ENCODE data around the gene CAPN14. TPM values are rescaled to one million over a fixed set of nuclear protein-coding genes. Genes with fewer than 3 reads are reported as not detected.

The CAPN14 gene
- polyA plus RNA-seq, 1 of the 3 experiments (the other 2 are of a cell fraction) = 0.08 TPM

DNA sequence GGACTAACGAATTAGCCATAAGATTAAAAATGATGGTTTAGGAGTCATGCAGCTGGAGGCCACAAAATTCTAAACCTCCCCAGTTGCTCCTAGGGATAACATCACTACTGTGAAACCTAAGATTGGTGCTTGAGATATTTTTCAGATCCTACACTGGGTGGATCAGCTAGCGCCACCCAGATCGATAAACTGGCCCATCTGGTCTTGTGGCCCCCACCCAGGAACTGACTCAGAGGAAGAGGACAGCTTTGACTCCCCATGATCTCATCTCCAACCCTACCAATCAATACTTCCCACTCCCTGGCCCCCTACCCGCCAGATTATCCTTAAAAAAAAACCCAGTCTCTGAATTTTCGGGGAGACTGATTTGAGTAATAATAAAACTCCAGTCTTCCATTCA lies 84.5 kb downstream of the CAPN14 start:
- no peaks in the 10 kb centered on the region for H3K9me3 ChIP-seq
- CTCF ChIA-PET = interaction anchor here (1.1 to 14.0 kb wide), 6 partner anchors 11 to 425 kb away, joined by 3 to 168 read pairs (median 10); no protein-coding TSS in a partner anchor

DNA sequence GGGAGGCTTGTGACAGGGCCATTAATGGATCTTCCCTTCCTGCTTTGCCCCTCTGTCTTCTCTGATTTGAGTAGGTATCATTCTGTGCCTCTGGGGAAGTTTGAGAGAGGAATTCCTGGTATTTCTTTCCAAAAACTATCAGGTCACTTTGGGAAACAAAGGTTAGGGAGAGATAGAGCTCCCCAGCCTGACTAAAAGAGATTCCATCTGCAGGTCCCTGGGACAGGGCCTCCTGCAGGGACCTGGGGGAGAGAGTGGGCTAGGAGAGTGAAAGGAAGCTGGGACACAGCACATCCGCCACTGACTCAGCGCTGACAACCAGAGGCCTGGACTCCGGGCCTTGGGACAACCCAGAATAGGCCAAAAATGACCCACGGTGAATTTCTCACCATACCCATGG lies 85.4 kb downstream of the CAPN14 start:
- peaks cover 0 to 35% of the 10 kb centered on the region in 2 experiments; a peak in 2 of 4 replicates for H3K4me1 ChIP-seq (ENCODE audit: control insufficient read depth in 1 of 2, insufficient read depth in 2 of 2, low read depth in 1 of 2, low read length in 1 of 2)
- no peak overlapping the region for H3K4me3 ChIP-seq (ENCODE audit: low read depth in 2 of 2, low read length in 1 of 2)
- WGBS (ENCODE audit: low lambda C conversion rate) = 33% methylated on average over 4 of the region's 4 CpGs
- H3K27me3 ChIP-seq (ENCODE audit: insufficient read depth) = peaks cover 30% of the 10 kb centered on the region
- no peaks in the 10 kb centered on the region for H3K9me3 ChIP-seq
- no peaks in the 10 kb centered on the region for H3K79me2 ChIP-seq (ENCODE audit: insufficient read depth)
- no peaks in the 10 kb centered on the region for H3K36me3 ChIP-seq (replicated peaks in 1 of 2; ENCODE audit: control insufficient read depth in 1 of 2, insufficient read depth in 2 of 2, low read length in 1 of 2)
- no peak for DNase-seq
- no peak overlapping the region for H2AFZ ChIP-seq (ENCODE audit: low read depth)
- H3K27ac ChIP-seq (ENCODE audit: low read depth in 2 of 2, low read length in 1 of 2) = no peak overlapping the region
- no peaks in the 10 kb centered on the region for H3F3A ChIP-seq (replicated peaks; ENCODE audit: insufficient read depth)
- H3K4me2 ChIP-seq = no peak overlapping the region
- no peaks in the 10 kb centered on the region for H4K20me1 ChIP-seq (ENCODE audit: insufficient read depth)
- H3K9me2 ChIP-seq = no peaks in the 10 kb centered on the region
- TF ChIP-seq GATA2 (CRISPR knock-in tag; IDR thresholded peaks at IDR 0.05) (no peak), NRF1 (IDR thresholded peaks at IDR 0.05; ENCODE audit: low read depth, low read length) (no peak), GABPA (IDR thresholded peaks at IDR 0.05; ENCODE audit: low read depth) (no peak), FOSL2 (IDR thresholded peaks at IDR 0.05; ENCODE audit: borderline replicate concordance, low read depth) (no peak), FOXM1 (IDR thresholded peaks at IDR 0.05; ENCODE audit: low read depth) (no peak), EP300 (IDR thresholded peaks at IDR 0.05; ENCODE audit: borderline replicate concordance in 1 of 2, low read depth in 1 of 2, low read length in 1 of 2) (no peak), ELF1 (IDR thresholded peaks at IDR 0.05) (no peak), MXI1 (IDR thresholded peaks at IDR 0.05; ENCODE audit: low read depth, low read length) (no peak), EZH2phosphoT487 (IDR thresholded peaks at IDR 0.05; ENCODE audit: borderline replicate concordance, low read depth) (no peak), POLR2AphosphoS5 (IDR thresholded peaks at IDR 0.05; ENCODE audit: low read depth, low read length) (no peak)
- TF ChIP-seq, protein P1, sequence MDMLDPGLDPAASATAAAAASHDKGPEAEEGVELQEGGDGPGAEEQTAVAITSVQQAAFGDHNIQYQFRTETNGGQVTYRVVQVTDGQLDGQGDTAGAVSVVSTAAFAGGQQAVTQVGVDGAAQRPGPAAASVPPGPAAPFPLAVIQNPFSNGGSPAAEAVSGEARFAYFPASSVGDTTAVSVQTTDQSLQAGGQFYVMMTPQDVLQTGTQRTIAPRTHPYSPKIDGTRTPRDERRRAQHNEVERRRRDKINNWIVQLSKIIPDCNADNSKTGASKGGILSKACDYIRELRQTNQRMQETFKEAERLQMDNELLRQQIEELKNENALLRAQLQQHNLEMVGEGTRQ (IDR thresholded peaks at IDR 0.05; ENCODE audit: borderline replicate concordance, low read depth, low read length) = no peak
- no peak overlapping the region for H3K9ac ChIP-seq
- ChIA-PET POLR2A (no interaction called here), CTCF (interaction anchor here (0.6 to 14.0 kb wide), 6 partner anchors 38 to 418 kb away, joined by 3 to 168 read pairs (median 10); no protein-coding TSS in a partner anchor)

More for the DNA sequence above, 84.5 kb downstream of the CAPN14 start:
- H2AFZ ChIP-seq (ENCODE audit: low read depth) = no peak overlapping the region
- no peak overlapping the region for H3K4me2 ChIP-seq
- peaks cover 0 to 41% of the 10 kb centered on the region in 2 experiments; a peak in 2 of 4 replicates for H3K4me1 ChIP-seq (ENCODE audit: control insufficient read depth in 1 of 2, insufficient read depth in 2 of 2, low read depth in 1 of 2, low read length in 1 of 2)
- H3K4me3 ChIP-seq (ENCODE audit: low read depth in 2 of 2, low read length in 1 of 2) = no peak overlapping the region
- POLR2A ChIA-PET = no interaction called here
- no peaks in the 10 kb centered on the region for H4K20me1 ChIP-seq (ENCODE audit: insufficient read depth)
- 62% methylated on average over 5 of the region's 5 CpGs for WGBS (ENCODE audit: low lambda C conversion rate)
- peaks cover 39% of the 10 kb centered on the region for H3K27me3 ChIP-seq (ENCODE audit: insufficient read depth)
- no peak overlapping the region for H3K9ac ChIP-seq
- H3K36me3 ChIP-seq (replicated peaks in 1 of 2; ENCODE audit: control insufficient read depth in 1 of 2, insufficient read depth in 2 of 2, low read length in 1 of 2) = no peaks in the 10 kb centered on the region
- no peak overlapping the region for H3K27ac ChIP-seq (ENCODE audit: low read depth in 2 of 2, low read length in 1 of 2)
- TF ChIP-seq FOXJ3 (CRISPR knock-in tag; IDR thresholded peaks at IDR 0.05) (no peak), GABPA (IDR thresholded peaks at IDR 0.05; ENCODE audit: low read depth) (no peak), EZH2phosphoT487 (IDR thresholded peaks at IDR 0.05; ENCODE audit: borderline replicate concordance, low read depth) (no peak), MEF2A (IDR thresholded peaks at IDR 0.05; ENCODE audit: borderline replicate concordance, low read depth) (no peak), TEAD4 (IDR thresholded peaks at IDR 0.05; ENCODE audit: borderline replicate concordance, insufficient read depth) (no peak), NFIC (IDR thresholded peaks at IDR 0.05; ENCODE audit: borderline replicate concordance) (no peak), SIN3A (IDR thresholded peaks at IDR 0.05; ENCODE audit: borderline replicate concordance, low read depth, low read length) (no peak), NRF1 (IDR thresholded peaks at IDR 0.05; ENCODE audit: low read depth, low read length) (no peak), YY1 (IDR thresholded peaks at IDR 0.05; ENCODE audit: low read depth) (no peak), EP300 (IDR thresholded peaks at IDR 0.05; ENCODE audit: borderline replicate concordance in 1 of 2, low read depth in 1 of 2, low read length in 1 of 2) (no peak), RAD21 (IDR thresholded peaks at IDR 0.05; ENCODE audit: low read length) (no peak), RFX5 (IDR thresholded peaks at IDR 0.05; ENCODE audit: low read length) (no peak), SMC3 (IDR thresholded peaks at IDR 0.05; ENCODE audit: low read depth, low read length) (no peak)
- TF ChIP-seq, protein P1 (IDR thresholded peaks at IDR 0.05; ENCODE audit: borderline replicate concordance, low read depth, low read length) = no peak
- TF ChIP-seq, protein P2, sequence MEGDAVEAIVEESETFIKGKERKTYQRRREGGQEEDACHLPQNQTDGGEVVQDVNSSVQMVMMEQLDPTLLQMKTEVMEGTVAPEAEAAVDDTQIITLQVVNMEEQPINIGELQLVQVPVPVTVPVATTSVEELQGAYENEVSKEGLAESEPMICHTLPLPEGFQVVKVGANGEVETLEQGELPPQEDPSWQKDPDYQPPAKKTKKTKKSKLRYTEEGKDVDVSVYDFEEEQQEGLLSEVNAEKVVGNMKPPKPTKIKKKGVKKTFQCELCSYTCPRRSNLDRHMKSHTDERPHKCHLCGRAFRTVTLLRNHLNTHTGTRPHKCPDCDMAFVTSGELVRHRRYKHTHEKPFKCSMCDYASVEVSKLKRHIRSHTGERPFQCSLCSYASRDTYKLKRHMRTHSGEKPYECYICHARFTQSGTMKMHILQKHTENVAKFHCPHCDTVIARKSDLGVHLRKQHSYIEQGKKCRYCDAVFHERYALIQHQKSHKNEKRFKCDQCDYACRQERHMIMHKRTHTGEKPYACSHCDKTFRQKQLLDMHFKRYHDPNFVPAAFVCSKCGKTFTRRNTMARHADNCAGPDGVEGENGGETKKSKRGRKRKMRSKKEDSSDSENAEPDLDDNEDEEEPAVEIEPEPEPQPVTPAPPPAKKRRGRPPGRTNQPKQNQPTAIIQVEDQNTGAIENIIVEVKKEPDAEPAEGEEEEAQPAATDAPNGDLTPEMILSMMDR (IDR thresholded peaks at IDR 0.05) = no peak
- TF ChIP-seq, protein P3, sequence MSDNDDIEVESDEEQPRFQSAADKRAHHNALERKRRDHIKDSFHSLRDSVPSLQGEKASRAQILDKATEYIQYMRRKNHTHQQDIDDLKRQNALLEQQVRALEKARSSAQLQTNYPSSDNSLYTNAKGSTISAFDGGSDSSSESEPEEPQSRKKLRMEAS (IDR thresholded peaks at IDR 0.05; ENCODE audit: low read depth) = no peak
- no peaks in the 10 kb centered on the region for H3K79me2 ChIP-seq (ENCODE audit: insufficient read depth)
- H3F3A ChIP-seq (replicated peaks; ENCODE audit: insufficient read depth) = no peaks in the 10 kb centered on the region
- H3K9me2 ChIP-seq = no peaks in the 10 kb centered on the region
- DNase-seq = no peak
